Endometrial microvascular endothelial cells (primary cell): ENCODE measurements around the gene VCL. TPM values are rescaled to one million over a fixed set of nuclear protein-coding genes. Genes with fewer than 3 reads are reported as not detected.

Experiments
- in situ Hi-C: cut with HindIII; loops from 2 replicates; pipeline ENCODE4 v1.10.0; 2017; ENCODE audit warnings: low sequenced_read_pairs, low pct_unique_long_range_greater_than_20kb; ENCODE audit errors: inconsistent ontology term
- total RNA-seq: library from RNA; depleted of rRNA; stranded (reverse); fragments of >200 nt; gene quantifications from one replicate; pipeline ENCODE4 v1.2.3, GENCODE V29; 2015; ENCODE audit errors: inconsistent ontology term

VCL gene
- total RNA-seq, 1 donor from 2014 or later, result 198 TPM

DNA sequence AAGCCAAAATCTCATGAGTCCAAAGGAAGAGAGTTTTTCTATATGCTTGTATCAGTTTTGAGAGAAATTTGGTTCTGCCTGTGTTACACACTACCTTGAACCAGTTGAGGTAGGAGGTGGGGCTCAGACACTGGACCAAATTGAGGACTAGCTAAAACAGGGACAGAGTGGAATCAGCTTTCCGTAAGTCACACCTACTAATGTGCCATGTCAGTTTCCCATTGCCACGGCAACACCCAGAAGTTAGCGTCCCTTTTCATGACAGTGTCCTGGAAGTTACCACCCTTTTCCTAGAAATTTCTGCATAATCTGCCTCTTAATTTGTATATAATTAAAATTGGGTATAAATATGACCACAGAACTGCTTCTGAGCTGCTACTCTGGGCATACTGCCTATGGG lies 162.1 kb downstream of the VCL start:
- in situ Hi-C loops, result no loop called here

DNA sequence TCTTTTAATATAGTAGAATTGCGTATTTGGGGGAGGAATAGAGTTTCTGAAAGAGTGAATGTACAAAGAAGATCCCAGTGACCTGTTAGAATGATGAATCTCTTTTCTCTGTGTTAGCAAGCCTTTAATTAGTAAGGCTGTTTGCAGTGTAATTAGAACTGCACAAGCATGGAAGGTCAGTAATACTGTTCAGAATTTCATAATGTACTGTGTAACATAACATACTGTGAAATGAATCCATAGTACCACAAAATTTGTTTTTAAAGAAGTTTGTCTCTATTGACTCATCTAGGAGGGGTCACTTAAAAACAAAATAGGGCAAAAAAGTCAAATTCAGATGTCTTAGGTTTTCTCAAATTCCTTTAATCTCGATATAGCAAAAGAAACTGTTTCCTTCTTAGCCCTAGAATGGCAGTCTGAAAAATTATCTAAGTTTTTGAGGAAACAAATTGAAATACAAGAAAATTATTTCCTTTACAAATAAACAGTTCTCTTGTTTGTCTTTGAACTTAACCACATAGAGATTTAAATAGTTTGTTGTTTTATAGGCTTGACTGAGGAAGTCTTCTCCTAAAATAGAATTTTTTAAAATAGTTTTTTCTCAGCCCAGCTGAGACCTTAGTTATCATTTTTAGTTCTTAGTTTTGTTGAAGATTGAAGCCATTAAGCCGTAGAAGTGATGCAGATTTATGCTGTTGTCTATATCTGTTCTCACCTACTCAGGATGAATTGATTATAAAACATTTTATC lies 165.6 kb downstream of the VCL start:
- in situ Hi-C loops, result no loop called here

DNA sequence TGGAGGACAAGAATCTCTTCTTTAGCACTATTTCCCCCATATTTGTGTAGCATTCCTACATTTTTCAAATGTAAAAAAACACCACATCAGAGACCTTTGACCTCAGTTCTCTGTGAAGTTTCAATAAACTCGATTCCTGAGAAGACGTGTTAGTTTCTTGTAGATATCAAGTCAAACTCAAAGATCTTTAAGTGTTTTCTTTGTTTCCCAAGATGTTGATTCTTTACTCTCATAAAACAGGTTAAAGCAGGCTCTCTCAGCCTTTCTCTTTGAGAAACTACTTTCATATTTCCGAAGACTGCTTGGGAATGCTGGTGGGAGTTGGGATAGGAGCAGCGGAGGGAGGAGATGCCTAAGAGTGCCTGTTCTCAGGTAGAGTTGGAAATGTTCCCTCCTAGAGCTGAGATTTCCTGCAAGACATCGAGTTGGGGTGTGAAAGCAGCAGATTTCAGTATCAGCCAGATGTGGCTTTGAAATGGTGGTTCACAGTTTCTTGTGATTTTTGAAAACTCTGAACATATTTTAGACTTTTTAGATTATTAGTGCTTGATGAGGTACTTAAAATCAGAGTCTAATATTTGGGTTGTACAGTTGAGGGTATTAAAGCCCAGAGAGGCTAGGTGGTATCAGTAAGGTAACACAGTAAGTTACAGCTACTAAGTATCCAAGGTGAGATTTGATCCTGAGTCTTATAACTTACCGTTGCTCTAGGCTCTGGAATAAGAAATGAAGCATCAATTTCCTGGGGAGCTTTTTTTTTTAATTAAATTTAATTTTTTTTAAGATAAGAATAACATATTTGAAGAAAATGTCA lies 167.0 kb downstream of the VCL start:
- in situ Hi-C loops, result no loop called here

DNA sequence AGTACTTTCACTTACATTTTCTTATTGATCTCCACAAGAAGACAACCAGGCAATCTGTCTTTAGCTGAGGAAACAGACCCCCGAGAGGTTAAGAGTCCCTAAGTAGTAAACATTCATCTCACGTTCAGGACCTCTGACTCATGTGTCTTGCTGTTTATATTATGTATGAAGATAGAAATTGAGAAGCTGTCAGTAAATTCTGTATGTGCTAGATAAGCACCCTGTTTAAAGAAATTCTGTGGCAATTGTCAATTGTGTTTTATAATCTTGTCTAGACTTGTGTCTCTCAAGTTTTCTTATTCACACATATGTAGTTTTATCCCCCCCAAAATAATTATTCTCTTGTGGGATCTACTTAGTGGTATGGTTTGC lies 167.6 kb downstream of the VCL start:
- in situ Hi-C loops, result no loop called here

DNA sequence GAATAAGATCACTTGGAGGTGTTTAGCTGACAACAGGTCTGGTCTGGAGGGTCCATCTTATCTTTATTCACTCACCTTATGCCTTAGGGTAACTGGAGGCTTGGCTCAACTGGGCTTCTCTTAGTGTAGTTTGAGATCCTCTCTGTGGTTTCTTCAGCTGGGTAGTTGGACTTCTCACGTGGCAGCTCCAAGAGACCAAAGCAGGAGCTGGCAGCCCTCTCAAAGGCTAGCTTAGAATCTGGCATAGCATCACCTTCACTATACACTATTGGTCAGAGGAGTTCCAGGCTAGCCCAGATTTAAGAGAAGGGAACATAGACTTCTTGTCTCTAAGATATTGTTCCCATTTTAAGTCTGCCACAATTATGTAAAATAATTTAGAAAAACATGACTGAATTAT lies 169.5 kb downstream of the VCL start:
- in situ Hi-C loops, result no loop called here

Other genes starting within 250 kb of the VCL start
- gene CHCHD1, start 216.1 kb upstream of the VCL start, total RNA-seq, result 60.0 TPM
- gene ZSWIM8, start 212.5 kb upstream of the VCL start, total RNA-seq, result 47.0 TPM
- gene NDST2, start 186.5 kb upstream of the VCL start, total RNA-seq, result 18.7 TPM
- gene CAMK2G, start 123.6 kb upstream of the VCL start, total RNA-seq, result 21.5 TPM
- 263 TPM for gene PLAU, start 87.0 kb upstream of the VCL start, total RNA-seq
- 53.7 TPM for gene AP3M1, start 152.7 kb downstream of the VCL start, total RNA-seq
- gene ADK, start 153.1 kb downstream of the VCL start, total RNA-seq, result 67.6 TPM